ENCODE measurements around the gene MAPKAP1.

Gene MAPKAP1

DNA sequence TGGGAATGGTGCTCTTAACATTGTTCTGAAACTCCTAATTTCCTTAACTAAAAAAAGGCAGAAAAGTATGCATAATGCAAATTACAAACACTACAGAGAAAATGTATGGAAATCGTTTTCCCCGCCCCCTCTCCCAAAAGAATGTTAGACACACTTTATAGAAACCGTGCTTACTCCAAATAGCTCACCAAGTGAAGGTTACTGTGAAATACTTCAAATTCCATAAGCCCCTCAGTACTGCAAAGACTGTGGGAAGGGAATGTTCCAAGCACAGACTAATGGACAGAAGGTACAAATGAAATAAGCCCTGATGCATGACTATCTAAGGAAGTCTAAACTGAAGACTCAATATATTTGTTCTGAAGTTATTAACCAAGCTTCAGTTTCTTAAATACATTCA is 12.5 kb downstream of the MAPKAP1 start:
- TF ChIP-seq, protein P1, sequence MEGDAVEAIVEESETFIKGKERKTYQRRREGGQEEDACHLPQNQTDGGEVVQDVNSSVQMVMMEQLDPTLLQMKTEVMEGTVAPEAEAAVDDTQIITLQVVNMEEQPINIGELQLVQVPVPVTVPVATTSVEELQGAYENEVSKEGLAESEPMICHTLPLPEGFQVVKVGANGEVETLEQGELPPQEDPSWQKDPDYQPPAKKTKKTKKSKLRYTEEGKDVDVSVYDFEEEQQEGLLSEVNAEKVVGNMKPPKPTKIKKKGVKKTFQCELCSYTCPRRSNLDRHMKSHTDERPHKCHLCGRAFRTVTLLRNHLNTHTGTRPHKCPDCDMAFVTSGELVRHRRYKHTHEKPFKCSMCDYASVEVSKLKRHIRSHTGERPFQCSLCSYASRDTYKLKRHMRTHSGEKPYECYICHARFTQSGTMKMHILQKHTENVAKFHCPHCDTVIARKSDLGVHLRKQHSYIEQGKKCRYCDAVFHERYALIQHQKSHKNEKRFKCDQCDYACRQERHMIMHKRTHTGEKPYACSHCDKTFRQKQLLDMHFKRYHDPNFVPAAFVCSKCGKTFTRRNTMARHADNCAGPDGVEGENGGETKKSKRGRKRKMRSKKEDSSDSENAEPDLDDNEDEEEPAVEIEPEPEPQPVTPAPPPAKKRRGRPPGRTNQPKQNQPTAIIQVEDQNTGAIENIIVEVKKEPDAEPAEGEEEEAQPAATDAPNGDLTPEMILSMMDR (IDR thresholded peaks at IDR 0.05) = no peak

DNA sequence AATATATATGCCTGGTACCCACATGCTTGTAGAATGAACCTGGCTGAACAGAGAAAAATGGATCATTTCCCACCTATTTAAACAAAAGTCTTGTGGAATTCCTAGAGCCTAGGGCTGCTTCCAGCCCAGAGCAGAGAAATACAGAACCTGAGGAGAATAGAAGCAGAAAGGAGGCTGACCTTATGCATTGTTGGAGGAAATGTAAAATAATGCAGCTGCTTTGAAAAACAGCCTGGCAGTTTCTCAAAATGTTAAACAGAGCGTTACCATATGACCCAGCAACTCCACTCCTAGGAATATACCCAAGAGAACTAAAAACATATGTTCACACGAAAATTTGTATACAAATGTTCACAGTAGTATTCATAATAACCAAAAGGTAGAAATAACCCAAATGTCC is 15.1 kb downstream of the MAPKAP1 start:
- TF ChIP-seq, protein P1 (IDR thresholded peaks at IDR 0.05) = no peak

DNA sequence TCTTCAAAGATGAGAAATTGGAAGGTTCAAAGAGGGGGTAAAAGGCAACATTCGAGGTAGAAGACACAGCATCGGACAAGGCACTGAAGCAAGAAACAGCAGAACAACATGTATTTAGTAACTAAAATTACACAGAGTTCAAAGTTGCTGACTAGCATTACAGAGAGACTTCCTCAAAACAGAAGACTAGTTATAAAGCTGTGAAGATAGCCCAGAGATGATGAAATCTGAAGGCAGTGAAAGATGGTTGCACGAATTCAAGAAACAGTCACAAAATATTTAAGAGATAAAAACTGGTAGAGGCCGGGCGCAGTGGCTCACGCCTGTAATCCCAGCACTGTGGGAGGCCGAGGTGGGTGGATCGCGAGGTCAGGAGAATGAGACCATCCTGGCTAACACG is 16.3 kb downstream of the MAPKAP1 start:
- TF ChIP-seq, protein P1 (IDR thresholded peaks at IDR 0.05) = no peak

DNA sequence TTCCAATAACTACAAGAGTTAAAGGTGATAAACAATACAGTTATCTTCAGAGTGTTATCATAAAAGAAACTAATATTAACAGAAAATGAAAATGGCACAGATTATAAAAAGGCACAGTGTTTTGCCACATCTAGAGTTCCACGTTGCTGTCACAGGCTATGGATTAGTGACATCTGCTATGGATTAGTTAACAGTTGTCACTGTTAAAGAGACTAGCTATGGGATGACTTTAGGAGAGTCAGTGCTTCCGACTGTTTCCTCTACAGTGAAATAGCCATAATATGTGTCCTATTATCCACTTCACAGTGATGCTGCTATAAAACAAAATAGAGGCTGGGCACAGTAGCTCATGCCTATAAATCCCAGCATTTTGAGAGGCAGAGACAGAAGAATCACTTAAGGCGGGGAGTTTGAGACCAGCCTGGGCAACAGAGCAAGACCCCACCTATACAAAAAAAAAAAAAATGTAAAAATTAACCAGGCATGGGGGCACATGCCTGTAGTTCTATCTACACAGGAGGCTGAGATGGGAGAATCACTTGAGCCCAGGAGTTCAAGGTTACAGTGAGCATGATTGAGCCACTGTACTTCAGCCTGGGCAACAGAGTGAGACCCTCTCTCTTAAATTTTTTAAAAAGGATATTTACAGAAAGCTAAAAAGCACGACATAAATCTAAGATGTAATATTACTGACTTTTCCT is 19.7 kb downstream of the MAPKAP1 start:
- TF ChIP-seq, protein P1 (IDR thresholded peaks at IDR 0.05) = no peak

DNA sequence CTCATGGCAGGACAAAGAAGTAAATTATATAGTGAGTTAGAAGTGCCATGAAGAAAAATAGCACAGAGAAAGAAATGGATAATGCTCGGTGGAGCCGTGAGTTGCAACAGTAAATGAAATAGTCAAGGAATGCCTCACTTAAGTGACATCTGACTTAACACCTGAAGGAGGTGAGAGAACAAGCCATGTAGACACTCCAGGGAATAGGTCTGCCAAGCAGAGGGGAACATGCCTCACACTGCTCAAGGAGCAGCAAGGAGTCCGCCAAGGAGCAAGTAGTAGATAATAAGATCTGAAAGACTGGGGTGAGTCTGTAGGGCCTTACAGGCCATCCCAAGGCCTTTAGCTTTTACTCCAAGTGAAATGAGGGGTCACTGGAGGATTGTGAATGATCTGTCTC is 21.8 kb downstream of the MAPKAP1 start:
- TF ChIP-seq, protein P1 (IDR thresholded peaks at IDR 0.05) = no peak

DNA sequence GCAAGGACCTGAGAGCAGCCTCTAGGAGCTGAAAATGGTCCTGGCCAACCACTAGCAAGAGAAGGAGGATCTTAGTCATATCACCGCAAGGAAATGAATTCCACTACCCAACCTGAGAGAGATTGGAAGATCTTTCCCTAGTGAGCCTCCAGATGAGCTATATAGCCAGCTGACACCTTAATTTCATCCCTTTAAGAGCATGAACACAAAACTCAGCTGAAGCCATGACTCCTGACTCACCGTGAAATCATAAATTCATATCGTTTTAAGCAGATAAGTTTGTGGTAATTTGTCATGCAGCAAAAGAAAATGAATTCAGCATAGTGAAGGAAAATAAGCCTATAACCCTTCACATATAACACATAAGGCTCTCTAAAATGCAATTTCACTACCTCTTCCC is 23.5 kb downstream of the MAPKAP1 start:
- TF ChIP-seq, protein P1 (IDR thresholded peaks at IDR 0.05) = no peak

DNA sequence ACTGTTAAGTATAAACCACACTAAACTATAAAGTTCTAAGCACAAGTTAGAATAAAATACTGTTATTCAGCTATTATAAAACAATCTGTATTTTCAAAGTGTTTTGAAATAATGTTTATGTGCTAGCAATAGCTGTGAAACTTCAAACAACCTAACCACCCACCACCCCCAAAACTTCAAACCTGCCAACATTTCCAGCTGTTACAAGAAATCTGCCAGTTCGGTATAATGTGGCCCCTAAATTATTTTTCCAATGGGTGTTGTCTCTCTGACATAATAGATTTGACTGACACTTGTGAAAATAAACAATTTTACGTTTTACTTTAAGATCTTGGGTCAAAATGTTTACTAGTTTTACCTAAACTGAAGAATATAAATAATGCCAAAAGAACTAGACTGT is 24.7 kb downstream of the MAPKAP1 start:
- TF ChIP-seq, protein P1 (IDR thresholded peaks at IDR 0.05) = no peak

DNA sequence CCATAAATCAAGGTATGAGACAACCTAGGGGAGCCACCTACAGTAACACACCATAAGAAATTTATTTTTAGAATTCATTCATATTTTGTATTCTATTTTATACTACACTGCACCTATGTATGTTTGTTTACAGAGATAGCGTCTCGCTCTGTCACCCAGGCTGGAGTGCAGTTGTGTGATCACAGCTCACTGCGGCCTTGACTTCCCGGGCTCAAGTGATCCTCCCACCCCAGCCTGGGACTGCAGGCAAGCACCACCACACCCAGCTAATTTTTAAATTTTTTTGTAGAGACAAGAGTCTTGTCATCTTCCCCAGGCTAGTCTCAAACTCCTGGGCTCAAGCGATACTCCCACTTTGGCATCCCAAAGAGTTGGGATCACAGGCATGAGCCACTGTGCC is 25.4 kb downstream of the MAPKAP1 start:
- TF ChIP-seq, protein P1 (IDR thresholded peaks at IDR 0.05) = no peak
